Skin of body (tissue), 2 donors: ENCODE results near the gene NRTN. TPM values are rescaled to one million over a fixed set of nuclear protein-coding genes. Genes with fewer than 3 reads are reported as not detected.
"Not testable (repeated sequence)": the region's sequence is repeated elsewhere in the genome, so short reads cannot be mapped to it uniquely, and the experiment has no call there.

ENCODE experiments used
- DNase-seq: peaks from one replicate; lab custom pipeline; 2025; lab: John Stamatoyannopoulos, UW
- total RNA-seq: library from RNA; depleted of rRNA; stranded (reverse); fragments of >200 nt; gene quantifications from one replicate; pipeline ENCODE4 v1.2.3, GENCODE V29; 2014

The NRTN gene
- total RNA-seq, 1 donor from 2014 or later: 2.2 TPM

- no peak for DNase-seq
These were observed 27.8 kb downstream of the NRTN start for GRCh38 chr19:5832527-5833216.

GRCh38 chr19:5837761-5838352 lies 33.0 kb downstream of the NRTN start:
- DNase-seq: no peak

GRCh38 chr19:5838353-5839064 lies 33.6 kb downstream of the NRTN start:
- DNase-seq: no peak

GRCh38 chr19:5839065-5840017 lies 34.5 kb downstream of the NRTN start, which contains the start of gene FUT6:
Gene FUT6, minus strand, starts transcription at chr19:5839702. Its CDS starts 7,135 bp downstream, at chr19:5832567.
- no peak for DNase-seq

GRCh38 chr19:5841735-5842111 lies 36.9 kb downstream of the NRTN start:
- not testable (repeated sequence) for DNase-seq

GRCh38 chr19:5843295-5843927 lies 38.5 kb downstream of the NRTN start:
- DNase-seq: no peak

- DNase-seq: no peak
These were observed 39.9 kb downstream of the NRTN start for GRCh38 chr19:5844456-5845433.

- DNase-seq: not testable (repeated sequence)
These were observed 43.0 kb downstream of the NRTN start for GRCh38 chr19:5847846-5848245.

- DNase-seq: not testable (repeated sequence)
These were observed 43.8 kb downstream of the NRTN start for GRCh38 chr19:5848621-5849020.

GRCh38 chr19:5850189-5850588 lies 45.3 kb downstream of the NRTN start:
- DNase-seq: no peak

- no peak for DNase-seq
These were observed 46.0 kb downstream of the NRTN start for GRCh38 chr19:5850743-5851293.

- no peak for DNase-seq
These were observed 46.4 kb downstream of the NRTN start, which contains the start of gene FUT3 for GRCh38 chr19:5851302-5851701. Gene FUT3, minus strand, starts transcription at chr19:5851449.

- DNase-seq: not testable (repeated sequence)
These were observed 49.3 kb downstream of the NRTN start for GRCh38 chr19:5854121-5854520.

GRCh38 chr19:5855151-5855550 lies 50.3 kb downstream of the NRTN start:
- DNase-seq: not testable (repeated sequence)

GRCh38 chr19:5857203-5858081 lies 52.6 kb downstream of the NRTN start:
- DNase-seq: no peak

GRCh38 chr19:5863030-5863665 lies 58.3 kb downstream of the NRTN start:
- DNase-seq: no peak

- no peak for DNase-seq
These were observed 59.3 kb downstream of the NRTN start for GRCh38 chr19:5864013-5864720.
